Measurements from ENCODE around the gene NAT8L.

NAT8L gene

GRCh38 chr4:2076908-2077536, 17.9 kb downstream of the NAT8L start:
- no peak for DNase-seq

GRCh38 chr4:2077537-2078460, 18.7 kb downstream of the NAT8L start:
- DNase-seq = no peak

- no peak for DNase-seq
Measured at GRCh38 chr4:2078584-2078983, 19.5 kb downstream of the NAT8L start.

GRCh38 chr4:2079006-2079405, 19.9 kb downstream of the NAT8L start:
- DNase-seq = no peak

- no peak for DNase-seq
Measured at GRCh38 chr4:2079926-2080325, 20.8 kb downstream of the NAT8L start.

GRCh38 chr4:2080429-2081300, 21.5 kb downstream of the NAT8L start:
- no peak for DNase-seq

GRCh38 chr4:2081540-2081939, 22.4 kb downstream of the NAT8L start:
- no peak for DNase-seq

GRCh38 chr4:2082118-2082517, 23.0 kb downstream of the NAT8L start:
- no peak for DNase-seq

GRCh38 chr4:2082627-2083026, 23.5 kb downstream of the NAT8L start:
- DNase-seq = no peak

- no peak for DNase-seq
Measured at GRCh38 chr4:2083116-2083825, 24.1 kb downstream of the NAT8L start.

- no peak for DNase-seq
Measured at GRCh38 chr4:2083826-2084160, 24.7 kb downstream of the NAT8L start.

- no peak for DNase-seq
Measured at GRCh38 chr4:2084316-2084715, 25.2 kb downstream of the NAT8L start.

- DNase-seq = no peak
Measured at GRCh38 chr4:2085496-2085901, 26.4 kb downstream of the NAT8L start.

- DNase-seq = no peak
Measured at GRCh38 chr4:2087170-2087569, 28.0 kb downstream of the NAT8L start.

- no peak for DNase-seq
Measured at GRCh38 chr4:2089222-2089621, 30.1 kb downstream of the NAT8L start.

GRCh38 chr4:2090642-2091041, 31.5 kb downstream of the NAT8L start:
- no peak for DNase-seq

GRCh38 chr4:2091990-2092668, 33.0 kb downstream of the NAT8L start:
- no peak for DNase-seq

GRCh38 chr4:2092669-2093053, 33.5 kb downstream of the NAT8L start:
- DNase-seq = no peak

GRCh38 chr4:2093265-2093664, 34.1 kb downstream of the NAT8L start:
- no peak for DNase-seq

GRCh38 chr4:2094545-2094944, 35.4 kb downstream of the NAT8L start:
- DNase-seq = no peak

GRCh38 chr4:2095236-2096072, 36.3 kb downstream of the NAT8L start:
- no peak for DNase-seq

Data from NCI-H1417 treated with DMSO at 0.1 percent for 48 hours (cell line).